ENCODE results near the gene PITPNM1. TPM values are rescaled to one million over a fixed set of nuclear protein-coding genes. Genes with fewer than 3 reads are reported as not detected.

Gene PITPNM1
- total RNA-seq, 1 experiment from 2014 or later = 65.0 TPM

GRCh38 chr11:67458266-67458665 is 46.9 kb downstream of the PITPNM1 start:
- intact Hi-C loops (cut with micrococcal nuclease; ENCODE audit: unreplicated experiment) = no loop called here
- CTCF ChIA-PET = no interaction called here
- Mint-ChIP-seq H3K4me1 (ENCODE audit: low read depth, unreplicated experiment) (no peaks in the 10 kb centered on the region), H3K27me3 (ENCODE audit: insufficient read depth, unreplicated experiment) (no peaks in the 10 kb centered on the region), H3K4me3 (ENCODE audit: unreplicated experiment) (no peak overlapping the region), H3K9me3 (ENCODE audit: unreplicated experiment) (no peaks in the 10 kb centered on the region), H3K27ac (ENCODE audit: unreplicated experiment) (no peak overlapping the region), H3K36me3 (ENCODE audit: insufficient read depth, unreplicated experiment) (peaks cover 7% of the 10 kb centered on the region)
- no peak for TF ChIP-seq CTCF (IDR thresholded peaks at IDR 0.05; ENCODE audit: insufficient read depth in 1 of 2, low read depth in 1 of 2, low read length in 1 of 2, severe bottlenecking in 1 of 2, unreplicated experiment in 1 of 2)
- Histone ChIP-seq H3K27me3 (replicated peaks; ENCODE audit: control insufficient read depth, insufficient read depth, low read length) (no peaks in the 10 kb centered on the region), H3K4me1 (no peaks in the 10 kb centered on the region), H3K36me3 (ENCODE audit: control insufficient read depth, insufficient read depth, low read length) (no peaks in the 10 kb centered on the region), H3K9me3 (no peaks in the 10 kb centered on the region), H3K4me3 (ENCODE audit: low read depth, low read length) (no peak overlapping the region)
- no TSS peak for BruUV-seq (replicated peaks)
- POLR2A ChIA-PET = no interaction called here
- no peak for DNase-seq

GRCh38 chr11:67457453-67457852 is 47.7 kb downstream of the PITPNM1 start:
- no peaks in the 10 kb centered on the region for H3K27me3 Mint-ChIP-seq (ENCODE audit: insufficient read depth, unreplicated experiment)
- no TSS peak for BruUV-seq (replicated peaks)
- H3K9me3 ChIP-seq = no peaks in the 10 kb centered on the region
- intact Hi-C loops (cut with micrococcal nuclease; ENCODE audit: unreplicated experiment) = no loop called here
- no peaks in the 10 kb centered on the region for H3K36me3 ChIP-seq (ENCODE audit: control insufficient read depth, insufficient read depth, low read length)
- ChIA-PET CTCF (no interaction called here), POLR2A (no interaction called here)
- H3K4me1 Mint-ChIP-seq (ENCODE audit: low read depth, unreplicated experiment) = no peaks in the 10 kb centered on the region
- H3K27ac Mint-ChIP-seq (ENCODE audit: unreplicated experiment) = no peak overlapping the region
- no peaks in the 10 kb centered on the region for H3K27me3 ChIP-seq (replicated peaks; ENCODE audit: control insufficient read depth, insufficient read depth, low read length)
- no peak for TF ChIP-seq CTCF (IDR thresholded peaks at IDR 0.05; ENCODE audit: insufficient read depth in 1 of 2, low read depth in 1 of 2, low read length in 1 of 2, severe bottlenecking in 1 of 2, unreplicated experiment in 1 of 2)
- no peak overlapping the region for H3K4me3 ChIP-seq (ENCODE audit: low read depth, low read length)
- H3K4me1 ChIP-seq = no peaks in the 10 kb centered on the region
- H3K36me3 Mint-ChIP-seq (ENCODE audit: insufficient read depth, unreplicated experiment) = no peaks in the 10 kb centered on the region
- H3K9me3 Mint-ChIP-seq (ENCODE audit: unreplicated experiment) = no peaks in the 10 kb centered on the region
- no peak overlapping the region for H3K4me3 Mint-ChIP-seq (ENCODE audit: unreplicated experiment)
- peak in 1 of 2 experiments; percentile 35 for DNase-seq

- Mint-ChIP-seq H3K36me3 (ENCODE audit: insufficient read depth, unreplicated experiment) (no peaks in the 10 kb centered on the region), H3K27me3 (ENCODE audit: insufficient read depth, unreplicated experiment) (no peaks in the 10 kb centered on the region), H3K4me1 (ENCODE audit: low read depth, unreplicated experiment) (no peaks in the 10 kb centered on the region), H3K27ac (ENCODE audit: unreplicated experiment) (no peak overlapping the region), H3K4me3 (ENCODE audit: unreplicated experiment) (no peak overlapping the region), H3K9me3 (ENCODE audit: unreplicated experiment) (no peaks in the 10 kb centered on the region)
- no TSS peak for BruUV-seq (replicated peaks)
- H3K36me3 ChIP-seq (ENCODE audit: control insufficient read depth, insufficient read depth, low read length) = no peaks in the 10 kb centered on the region
- ChIA-PET CTCF (interaction anchor here (0.6 to 1.0 kb wide), 2 partner anchors 8 to 55 kb away, joined by 3 read pairs; partner anchors contain the start of gene PPP1CA), POLR2A (no interaction called here)
- no peak for TF ChIP-seq CTCF (IDR thresholded peaks at IDR 0.05; ENCODE audit: insufficient read depth in 1 of 2, low read depth in 1 of 2, low read length in 1 of 2, severe bottlenecking in 1 of 2, unreplicated experiment in 1 of 2)
- no peaks in the 10 kb centered on the region for H3K4me1 ChIP-seq
- no peaks in the 10 kb centered on the region for H3K9me3 ChIP-seq
- H3K27me3 ChIP-seq (replicated peaks; ENCODE audit: control insufficient read depth, insufficient read depth, low read length) = no peaks in the 10 kb centered on the region
- H3K4me3 ChIP-seq (ENCODE audit: low read depth, low read length) = no peak overlapping the region
- peak in 1 of 2 experiments; percentile 40 for DNase-seq
- intact Hi-C loops (cut with micrococcal nuclease; ENCODE audit: unreplicated experiment) = no loop called here
Observed at GRCh38 chr11:67456068-67456705, 49.0 kb downstream of the PITPNM1 start.
